K562 (cell line): ENCODE results near the gene EPB41L1. TPM values are rescaled to one million over a fixed set of nuclear protein-coding genes. Genes with fewer than 3 reads are reported as not detected.

ENCODE experiments used
- PHF20 ChIP-seq: fragments of 450-650 bp; IDR thresholded peaks from 2 replicates; pipeline ENCODE4 v1.6.1; 2018; ENCODE audit not compliant: partially characterized antibody
- ZNF263 ChIP-seq: sonication (generic); formaldehyde crosslinking; IDR thresholded peaks from 2 replicates; pipeline ENCODE4 v1.8.0; 2022; ENCODE audit warnings: mild to moderate bottlenecking, missing genetic modification reagents, borderline replicate concordance
- ZNF76 ChIP-seq: fragments of 250-450 bp; sonication (Bioruptor Pico); IDR thresholded peaks from 2 replicates; pipeline ENCODE4 v1.4.0; 2020; ENCODE audit warnings: mild to moderate bottlenecking, moderate library complexity, borderline replicate concordance
- polyA plus RNA-seq, 8 experiments: library from polyadenylated mRNA; depleted of rRNA in 4 of 8; stranded (reverse) in 5 of 8; unstranded in 3 of 8; fragments of >200 nt; fragmentation: Nextera tagmentation in 2 of 8; fragmentation: Illumina TruSeq in 1 of 8; extraction: Ambion mirVana in 2 of 8; extraction: Trizol in 1 of 8; gene quantifications; 2 replicates each; pipeline versions ENCODE4 v1.2.1 to v1.2.3, GENCODE V29; 2011 to 2014; ENCODE audit warnings: inconsistent platforms in 1 of 8, missing spikeins in 1 of 8
- total RNA-seq, 7 experiments: library from RNA; depleted of rRNA in 6 of 7; stranded (reverse); fragments of >200 nt in 6 of 7; fragmentation: Illumina TruSeq in 2 of 7; extraction: Trizol in 2 of 7; gene quantifications; 2 replicates each; pipeline versions ENCODE4 v1.2.1 to v1.2.3, GENCODE V29; 2011 to 2021; ENCODE audit warnings: low replicate concordance in 1 of 7
- TF ChIP-seq, protein P1 (sequence below): IDR thresholded peaks from 2 replicates; pipeline ENCODE4 v1.6.1; 2012; ENCODE audit warnings: low read depth, low read length, improper control_type of control experiment, borderline replicate concordance
- TF ChIP-seq, protein P2 (sequence below): fragments of 450-650 bp; IDR thresholded peaks from 2 replicates; pipeline ENCODE4 v1.6.1; 2016; ENCODE audit warnings: mild to moderate bottlenecking
- TF ChIP-seq, protein P3 (sequence below): IDR thresholded peaks from 3 replicates; pipeline ENCODE4 v1.6.1; 2011; ENCODE audit warnings: borderline replicate concordance, mild to moderate bottlenecking, moderate library complexity; ENCODE audit not compliant: insufficient read length; ENCODE audit errors: extremely low read depth
- TF ChIP-seq, protein P4 (sequence below): fragments of 450-650 bp; formaldehyde crosslinking; IDR thresholded peaks from 2 replicates; pipeline ENCODE4 v1.4.0; 2022; ENCODE audit warnings: missing genetic modification characterization
- TF ChIP-seq, protein P5 (sequence below), 2 experiments: fragments of 450-650 bp; formaldehyde crosslinking in 1 of 2; IDR thresholded peaks; 2 replicates each; pipeline versions ENCODE4 v1.4.0 to v1.6.1; 2014 to 2020; ENCODE audit warnings: mild to moderate bottlenecking in 2 of 2, borderline replicate concordance in 1 of 2, low read depth in 1 of 2

The EPB41L1 gene
- total and polyA plus RNA-seq, 9 of the 15 experiments (the other 6 are each of a cell fraction or from before 2014, with no cell fraction given), result 0.11 to 4.3 (median 1.3) TPM

DNA sequence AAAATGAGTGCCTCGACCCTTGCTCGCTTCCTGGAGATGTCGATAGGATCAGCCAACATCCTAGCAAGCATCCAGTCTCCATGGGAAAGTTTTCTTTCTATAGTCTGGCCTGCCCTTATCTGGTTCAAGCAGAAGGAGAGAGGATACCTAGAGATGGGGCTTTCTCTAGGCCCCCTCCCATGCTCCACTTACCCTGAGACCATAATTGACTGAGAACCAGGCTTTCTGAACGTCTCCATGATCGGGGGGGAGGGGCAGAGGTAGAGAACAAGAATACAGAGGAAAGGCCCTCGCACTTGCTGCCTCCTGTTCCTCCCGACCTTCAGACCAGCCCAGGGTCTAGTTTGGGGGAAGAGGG lies 31.6 kb upstream of the EPB41L1 start (continued):
- TF ChIP-seq ZNF263 (CRISPR knock-in tag) (no peak), ZNF76 (CRISPR knock-in tag) (no peak), PHF20 (no peak)
- TF ChIP-seq, protein P1, sequence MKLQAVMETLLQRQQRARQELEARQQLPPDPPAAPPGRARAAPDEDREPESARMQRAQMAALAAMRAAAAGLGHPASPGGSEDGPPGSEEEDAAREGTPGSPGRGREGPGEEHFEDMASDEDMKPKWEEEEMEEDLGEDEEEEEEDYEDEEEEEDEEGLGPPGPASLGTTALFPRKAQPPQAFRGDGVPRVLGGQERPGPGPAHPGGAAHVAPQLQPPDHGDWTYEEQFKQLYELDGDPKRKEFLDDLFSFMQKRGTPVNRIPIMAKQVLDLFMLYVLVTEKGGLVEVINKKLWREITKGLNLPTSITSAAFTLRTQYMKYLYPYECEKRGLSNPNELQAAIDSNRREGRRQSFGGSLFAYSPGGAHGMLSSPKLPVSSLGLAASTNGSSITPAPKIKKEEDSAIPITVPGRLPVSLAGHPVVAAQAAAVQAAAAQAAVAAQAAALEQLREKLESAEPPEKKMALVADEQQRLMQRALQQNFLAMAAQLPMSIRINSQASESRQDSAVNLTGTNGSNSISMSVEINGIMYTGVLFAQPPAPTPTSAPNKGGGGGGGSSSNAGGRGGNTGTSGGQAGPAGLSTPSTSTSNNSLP, result no peak
- TF ChIP-seq, protein P2, sequence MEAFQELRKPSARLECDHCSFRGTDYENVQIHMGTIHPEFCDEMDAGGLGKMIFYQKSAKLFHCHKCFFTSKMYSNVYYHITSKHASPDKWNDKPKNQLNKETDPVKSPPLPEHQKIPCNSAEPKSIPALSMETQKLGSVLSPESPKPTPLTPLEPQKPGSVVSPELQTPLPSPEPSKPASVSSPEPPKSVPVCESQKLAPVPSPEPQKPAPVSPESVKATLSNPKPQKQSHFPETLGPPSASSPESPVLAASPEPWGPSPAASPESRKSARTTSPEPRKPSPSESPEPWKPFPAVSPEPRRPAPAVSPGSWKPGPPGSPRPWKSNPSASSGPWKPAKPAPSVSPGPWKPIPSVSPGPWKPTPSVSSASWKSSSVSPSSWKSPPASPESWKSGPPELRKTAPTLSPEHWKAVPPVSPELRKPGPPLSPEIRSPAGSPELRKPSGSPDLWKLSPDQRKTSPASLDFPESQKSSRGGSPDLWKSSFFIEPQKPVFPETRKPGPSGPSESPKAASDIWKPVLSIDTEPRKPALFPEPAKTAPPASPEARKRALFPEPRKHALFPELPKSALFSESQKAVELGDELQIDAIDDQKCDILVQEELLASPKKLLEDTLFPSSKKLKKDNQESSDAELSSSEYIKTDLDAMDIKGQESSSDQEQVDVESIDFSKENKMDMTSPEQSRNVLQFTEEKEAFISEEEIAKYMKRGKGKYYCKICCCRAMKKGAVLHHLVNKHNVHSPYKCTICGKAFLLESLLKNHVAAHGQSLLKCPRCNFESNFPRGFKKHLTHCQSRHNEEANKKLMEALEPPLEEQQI, result no peak
- TF ChIP-seq, protein P3, sequence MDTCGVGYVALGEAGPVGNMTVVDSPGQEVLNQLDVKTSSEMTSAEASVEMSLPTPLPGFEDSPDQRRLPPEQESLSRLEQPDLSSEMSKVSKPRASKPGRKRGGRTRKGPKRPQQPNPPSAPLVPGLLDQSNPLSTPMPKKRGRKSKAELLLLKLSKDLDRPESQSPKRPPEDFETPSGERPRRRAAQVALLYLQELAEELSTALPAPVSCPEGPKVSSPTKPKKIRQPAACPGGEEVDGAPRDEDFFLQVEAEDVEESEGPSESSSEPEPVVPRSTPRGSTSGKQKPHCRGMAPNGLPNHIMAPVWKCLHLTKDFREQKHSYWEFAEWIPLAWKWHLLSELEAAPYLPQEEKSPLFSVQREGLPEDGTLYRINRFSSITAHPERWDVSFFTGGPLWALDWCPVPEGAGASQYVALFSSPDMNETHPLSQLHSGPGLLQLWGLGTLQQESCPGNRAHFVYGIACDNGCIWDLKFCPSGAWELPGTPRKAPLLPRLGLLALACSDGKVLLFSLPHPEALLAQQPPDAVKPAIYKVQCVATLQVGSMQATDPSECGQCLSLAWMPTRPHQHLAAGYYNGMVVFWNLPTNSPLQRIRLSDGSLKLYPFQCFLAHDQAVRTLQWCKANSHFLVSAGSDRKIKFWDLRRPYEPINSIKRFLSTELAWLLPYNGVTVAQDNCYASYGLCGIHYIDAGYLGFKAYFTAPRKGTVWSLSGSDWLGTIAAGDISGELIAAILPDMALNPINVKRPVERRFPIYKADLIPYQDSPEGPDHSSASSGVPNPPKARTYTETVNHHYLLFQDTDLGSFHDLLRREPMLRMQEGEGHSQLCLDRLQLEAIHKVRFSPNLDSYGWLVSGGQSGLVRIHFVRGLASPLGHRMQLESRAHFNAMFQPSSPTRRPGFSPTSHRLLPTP, result no peak
- TF ChIP-seq, protein P4, sequence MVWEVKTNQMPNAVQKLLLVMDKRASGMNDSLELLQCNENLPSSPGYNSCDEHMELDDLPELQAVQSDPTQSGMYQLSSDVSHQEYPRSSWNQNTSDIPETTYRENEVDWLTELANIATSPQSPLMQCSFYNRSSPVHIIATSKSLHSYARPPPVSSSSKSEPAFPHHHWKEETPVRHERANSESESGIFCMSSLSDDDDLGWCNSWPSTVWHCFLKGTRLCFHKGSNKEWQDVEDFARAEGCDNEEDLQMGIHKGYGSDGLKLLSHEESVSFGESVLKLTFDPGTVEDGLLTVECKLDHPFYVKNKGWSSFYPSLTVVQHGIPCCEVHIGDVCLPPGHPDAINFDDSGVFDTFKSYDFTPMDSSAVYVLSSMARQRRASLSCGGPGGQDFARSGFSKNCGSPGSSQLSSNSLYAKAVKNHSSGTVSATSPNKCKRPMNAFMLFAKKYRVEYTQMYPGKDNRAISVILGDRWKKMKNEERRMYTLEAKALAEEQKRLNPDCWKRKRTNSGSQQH (CRISPR knock-in tag), result no peak
- TF ChIP-seq, protein P5, sequence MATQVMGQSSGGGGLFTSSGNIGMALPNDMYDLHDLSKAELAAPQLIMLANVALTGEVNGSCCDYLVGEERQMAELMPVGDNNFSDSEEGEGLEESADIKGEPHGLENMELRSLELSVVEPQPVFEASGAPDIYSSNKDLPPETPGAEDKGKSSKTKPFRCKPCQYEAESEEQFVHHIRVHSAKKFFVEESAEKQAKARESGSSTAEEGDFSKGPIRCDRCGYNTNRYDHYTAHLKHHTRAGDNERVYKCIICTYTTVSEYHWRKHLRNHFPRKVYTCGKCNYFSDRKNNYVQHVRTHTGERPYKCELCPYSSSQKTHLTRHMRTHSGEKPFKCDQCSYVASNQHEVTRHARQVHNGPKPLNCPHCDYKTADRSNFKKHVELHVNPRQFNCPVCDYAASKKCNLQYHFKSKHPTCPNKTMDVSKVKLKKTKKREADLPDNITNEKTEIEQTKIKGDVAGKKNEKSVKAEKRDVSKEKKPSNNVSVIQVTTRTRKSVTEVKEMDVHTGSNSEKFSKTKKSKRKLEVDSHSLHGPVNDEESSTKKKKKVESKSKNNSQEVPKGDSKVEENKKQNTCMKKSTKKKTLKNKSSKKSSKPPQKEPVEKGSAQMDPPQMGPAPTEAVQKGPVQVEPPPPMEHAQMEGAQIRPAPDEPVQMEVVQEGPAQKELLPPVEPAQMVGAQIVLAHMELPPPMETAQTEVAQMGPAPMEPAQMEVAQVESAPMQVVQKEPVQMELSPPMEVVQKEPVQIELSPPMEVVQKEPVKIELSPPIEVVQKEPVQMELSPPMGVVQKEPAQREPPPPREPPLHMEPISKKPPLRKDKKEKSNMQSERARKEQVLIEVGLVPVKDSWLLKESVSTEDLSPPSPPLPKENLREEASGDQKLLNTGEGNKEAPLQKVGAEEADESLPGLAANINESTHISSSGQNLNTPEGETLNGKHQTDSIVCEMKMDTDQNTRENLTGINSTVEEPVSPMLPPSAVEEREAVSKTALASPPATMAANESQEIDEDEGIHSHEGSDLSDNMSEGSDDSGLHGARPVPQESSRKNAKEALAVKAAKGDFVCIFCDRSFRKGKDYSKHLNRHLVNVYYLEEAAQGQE (IDR thresholded peaks at IDR 0.05; ENCODE audit: borderline replicate concordance), result no peak
- TF ChIP-seq, protein P5 (CRISPR knock-in tag; IDR thresholded peaks at IDR 0.05; ENCODE audit: low read depth), result no peak
